Measurements from ENCODE around the gene AP4S1.
"Not testable (repeated sequence)": the region's sequence is repeated elsewhere in the genome, so short reads cannot be mapped to it uniquely, and the experiment has no call there.

AP4S1 gene

DNA sequence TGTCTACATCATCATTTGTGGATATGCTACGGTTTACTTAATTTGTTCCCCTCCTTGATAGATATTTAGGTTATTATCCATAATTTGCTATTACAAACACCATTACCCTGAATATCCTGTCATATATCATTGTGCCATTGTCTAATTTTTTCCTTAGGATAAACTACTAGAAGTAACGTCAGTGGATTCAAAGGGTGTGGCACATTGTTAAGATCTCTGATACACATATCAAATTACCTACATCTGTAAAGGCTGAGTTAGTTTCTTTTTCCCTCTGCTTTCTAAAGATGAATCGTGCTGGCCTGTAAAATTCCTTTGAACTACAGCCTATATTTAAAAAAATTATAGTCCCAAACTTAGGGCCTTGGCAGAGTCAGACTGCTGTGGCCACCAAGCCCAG lies 54.6 kb downstream of the AP4S1 start:
- no peak for DNase-seq (ENCODE audit: low spot score)
- no peak for TF ChIP-seq CTCF (IDR thresholded peaks at IDR 0.05; ENCODE audit: extremely low read depth, missing control alignments)

- no peak for TF ChIP-seq CTCF (IDR thresholded peaks at IDR 0.05; ENCODE audit: extremely low read depth, missing control alignments)
- no peak for DNase-seq (ENCODE audit: low spot score)
Observed at GRCh38 chr14:31080484-31080883, 55.0 kb downstream of the AP4S1 start.

GRCh38 chr14:31083781-31084180 lies 58.3 kb downstream of the AP4S1 start:
- no peak for TF ChIP-seq CTCF (IDR thresholded peaks at IDR 0.05; ENCODE audit: extremely low read depth, missing control alignments)
- no peak for DNase-seq (ENCODE audit: low spot score)

GRCh38 chr14:31084385-31084784 lies 58.9 kb downstream of the AP4S1 start:
- DNase-seq (ENCODE audit: low spot score): peak; percentile 49
- no peak for TF ChIP-seq CTCF (IDR thresholded peaks at IDR 0.05; ENCODE audit: extremely low read depth, missing control alignments)

DNA sequence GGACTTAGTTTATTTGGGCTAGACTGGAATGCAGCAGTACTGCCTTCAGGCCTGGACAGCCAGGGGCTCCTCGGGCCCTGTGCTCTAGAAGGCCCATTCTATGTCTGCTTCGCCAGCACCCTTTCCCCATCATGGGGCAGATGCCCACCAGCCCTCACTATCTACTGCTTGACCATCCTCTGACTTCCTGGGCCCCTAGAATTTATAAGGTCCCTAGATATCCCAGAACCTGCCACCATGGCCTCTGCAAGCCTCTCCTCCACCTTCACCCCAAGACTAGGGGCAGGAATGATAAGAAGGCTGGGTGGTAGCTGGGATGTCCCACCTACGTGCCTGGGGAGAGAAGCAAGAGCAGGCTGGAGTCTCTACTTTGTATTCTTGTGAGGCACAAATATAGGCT lies 59.6 kb downstream of the AP4S1 start:
- DNase-seq (ENCODE audit: low spot score): no peak
- no peak for TF ChIP-seq CTCF (IDR thresholded peaks at IDR 0.05; ENCODE audit: extremely low read depth, missing control alignments)

DNA sequence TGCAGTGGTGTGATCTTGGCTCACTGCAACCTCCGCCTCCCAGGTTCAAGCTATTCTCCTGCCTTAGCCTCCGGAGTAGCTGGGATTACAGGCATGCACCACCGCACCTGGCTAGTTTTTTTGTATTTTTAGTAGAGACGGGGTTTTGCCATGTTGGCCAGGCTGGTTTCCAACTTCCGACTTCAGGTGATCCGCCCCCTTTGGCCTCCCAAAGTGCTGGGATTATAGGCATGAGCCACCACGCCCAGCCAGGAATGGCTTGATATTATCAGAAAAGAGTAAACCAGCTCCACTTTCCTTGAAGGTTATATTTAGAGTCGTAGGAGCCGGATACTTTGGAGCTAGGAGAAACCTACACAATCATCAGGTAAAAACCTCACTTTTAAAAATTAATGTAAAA lies 61.0 kb downstream of the AP4S1 start:
- not testable (repeated sequence) for DNase-seq (ENCODE audit: low spot score)

- no peak for TF ChIP-seq CTCF (IDR thresholded peaks at IDR 0.05; ENCODE audit: extremely low read depth, missing control alignments)
- no peak for DNase-seq (ENCODE audit: low spot score)
Observed at GRCh38 chr14:31090883-31091764, 65.7 kb downstream of the AP4S1 start.

GRCh38 chr14:31092160-31092708 lies 66.8 kb downstream of the AP4S1 start:
- TF ChIP-seq CTCF (IDR thresholded peaks at IDR 0.05; ENCODE audit: extremely low read depth, missing control alignments): no peak
- DNase-seq (ENCODE audit: low spot score): no peak

GRCh38 chr14:31093884-31094839 lies 68.7 kb downstream of the AP4S1 start:
- not testable (repeated sequence) for DNase-seq (ENCODE audit: low spot score)

GRCh38 chr14:31095817-31096216 lies 70.4 kb downstream of the AP4S1 start:
- not testable (repeated sequence) for DNase-seq (ENCODE audit: low spot score)

Measured in GM20000 (cell line).